WTC11 (cell line): ENCODE measurements around the gene F8A1. TPM values are rescaled to one million over a fixed set of nuclear protein-coding genes. Genes with fewer than 3 reads are reported as not detected.
"Not testable (repeated sequence)": the region's sequence is repeated elsewhere in the genome, so short reads cannot be mapped to it uniquely, and the experiment has no call there.

Source experiments
- ATAC-seq: fragments of 200-7000 bp; cut with Tn5 transposase; 2 replicates; pipeline ENCODE4 v1.10.0; 2021; ENCODE audit warnings: mild to moderate bottlenecking, moderate library complexity
- CTCF ChIA-PET: fragments of 300-600 bp; sonication (Branson Sonifier 250); formaldehyde crosslinking; loops from one replicate; lab custom pipeline; 2021; ENCODE audit warnings: antibody characterized with exemption; lab: Charles Lee
- POLR2A ChIA-PET: fragments of 350-600 bp; sonication (Branson Sonifier 250); formaldehyde crosslinking; loops from one replicate; lab custom pipeline; 2021; ENCODE audit warnings: antibody characterized with exemption; lab: Charles Lee
- DNase-seq: peaks from one replicate; pipeline ENCODE4 v3.0.0; 2021; ENCODE audit warnings: low spot score
- H3K27ac Mint-ChIP-seq: 2 replicates; pipeline ENCODE4 v1.8.0; 2021; ENCODE audit warnings: mixed read lengths
- H3K27me3 Mint-ChIP-seq: 2 replicates; pipeline ENCODE4 v1.8.0; 2021; ENCODE audit warnings: low read depth, mild to moderate bottlenecking, moderate library complexity, mixed read lengths
- H3K36me3 Mint-ChIP-seq: 2 replicates; pipeline ENCODE4 v1.8.0; 2021; ENCODE audit warnings: mixed read lengths
- H3K4me1 Mint-ChIP-seq: 2 replicates; pipeline ENCODE4 v1.8.0; 2022; ENCODE audit warnings: mixed read lengths
- H3K4me3 Mint-ChIP-seq: 2 replicates; pipeline ENCODE4 v1.8.0; 2021; ENCODE audit warnings: mild to moderate bottlenecking, moderate library complexity, mixed read lengths
- H3K9me3 Mint-ChIP-seq: 2 replicates; pipeline ENCODE4 v1.8.0; 2021; ENCODE audit warnings: mixed read lengths
- CREM ChIP-seq: sonication (generic); formaldehyde crosslinking; IDR thresholded peaks from 2 replicates; pipeline ENCODE4 v1.8.1; 2022; ENCODE audit warnings: mild to moderate bottlenecking, missing genetic modification reagents, moderate library complexity
- KAT7 ChIP-seq: sonication (generic); formaldehyde crosslinking; IDR thresholded peaks from 2 replicates; pipeline ENCODE4 v1.8.1; 2023; ENCODE audit warnings: missing genetic modification reagents, mild to moderate bottlenecking, borderline replicate concordance
- MXD4 ChIP-seq: fragments of 250-450 bp; sonication (Bioruptor Pico); IDR thresholded peaks from 2 replicates; pipeline ENCODE4 v1.8.0; 2021; ENCODE audit warnings: mild to moderate bottlenecking, moderate library complexity, borderline replicate concordance
- MYBL2 ChIP-seq: sonication (generic); formaldehyde crosslinking; IDR thresholded peaks from 2 replicates; pipeline ENCODE4 v1.8.1; 2023; ENCODE audit warnings: mild to moderate bottlenecking, moderate library complexity, missing genetic modification reagents
- OVOL2 ChIP-seq: fragments of 250-450 bp; sonication (Bioruptor Pico); IDR thresholded peaks from 2 replicates; pipeline ENCODE4 v1.9.0; 2021; ENCODE audit warnings: mild to moderate bottlenecking, borderline replicate concordance
- SP1 ChIP-seq: sonication (generic); formaldehyde crosslinking; conservative IDR thresholded peaks from 2 replicates; pipeline ENCODE4 v1.8.1; 2022; ENCODE audit warnings: missing genetic modification reagents
- TP53 ChIP-seq: sonication (generic); formaldehyde crosslinking; IDR thresholded peaks from 2 replicates; pipeline ENCODE4 v1.8.1; 2023; ENCODE audit warnings: mild to moderate bottlenecking, missing genetic modification reagents
- ZNF263 ChIP-seq: sonication (generic); formaldehyde crosslinking; IDR thresholded peaks from 2 replicates; pipeline ENCODE4 v1.8.1; 2022; ENCODE audit warnings: low read depth, mild to moderate bottlenecking, moderate library complexity, missing genetic modification reagents
- ZNF317 ChIP-seq: sonication (generic); formaldehyde crosslinking; IDR thresholded peaks from 2 replicates; pipeline ENCODE4 v1.8.1; 2023; ENCODE audit warnings: low read depth, mild to moderate bottlenecking, moderate library complexity, missing genetic modification reagents, borderline replicate concordance
- ZNF416 ChIP-seq: fragments of 250-450 bp; sonication (Bioruptor Pico); IDR thresholded peaks from 2 replicates; pipeline ENCODE4 v1.9.0; 2021; ENCODE audit warnings: mild to moderate bottlenecking, inconsistent platforms
- ZNF423 ChIP-seq: fragments of 250-450 bp; sonication (Bioruptor Pico); IDR thresholded peaks from 2 replicates; pipeline ENCODE4 v2.1.2; 2022; ENCODE audit warnings: mild to moderate bottlenecking, moderate library complexity
- total RNA-seq: library from RNA; stranded (reverse); gene quantifications from 3 replicates; pipeline ENCODE4 v1.2.3, GENCODE V29; 2021
- TF ChIP-seq, protein P1 (sequence below): fragments of 250-450 bp; sonication (Bioruptor Pico); IDR thresholded peaks from 2 replicates; pipeline ENCODE4 v1.8.0; 2021; ENCODE audit warnings: mild to moderate bottlenecking
- TF ChIP-seq, protein P2 (sequence below): sonication (generic); formaldehyde crosslinking; IDR thresholded peaks from 2 replicates; pipeline ENCODE4 v1.8.1; 2022; ENCODE audit warnings: low read depth, missing genetic modification reagents, borderline replicate concordance
- TF ChIP-seq, protein P3 (sequence below): sonication (generic); formaldehyde crosslinking; IDR thresholded peaks from 2 replicates; pipeline ENCODE4 v1.8.1; 2022; ENCODE audit warnings: missing genetic modification reagents, borderline replicate concordance

Gene F8A1
- total RNA-seq, 1 experiment from 2014 or later, result 26.8 TPM

DNA sequence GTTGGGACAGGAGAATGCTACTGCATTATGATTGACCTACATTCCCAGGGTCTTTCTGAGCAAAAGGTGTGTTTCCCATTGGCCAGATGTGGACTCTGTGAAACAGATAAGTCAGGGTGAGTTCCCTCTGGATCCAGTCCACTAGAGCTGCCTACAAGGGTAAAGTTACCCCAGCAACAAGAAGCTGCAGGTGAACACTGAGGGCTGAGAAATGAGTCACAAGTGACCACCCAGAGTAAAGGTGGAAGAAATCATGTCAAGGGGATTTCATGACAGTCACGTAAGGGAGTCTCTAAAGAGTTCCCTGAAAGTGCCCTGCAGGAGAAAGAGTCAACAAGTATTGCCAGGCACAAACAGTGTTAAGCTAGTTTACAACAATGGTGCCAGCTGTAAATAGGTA, 16.3 kb downstream of the F8A1 start:
- DNase-seq, result no peak
- H3K4me3 Mint-ChIP-seq, result no peak overlapping the region
- H3K36me3 Mint-ChIP-seq, result no peaks in the 10 kb centered on the region
- ATAC-seq, result no peak
- no peaks in the 10 kb centered on the region for H3K4me1 Mint-ChIP-seq
- no peak overlapping the region for H3K27ac Mint-ChIP-seq
- no peaks in the 10 kb centered on the region for H3K9me3 Mint-ChIP-seq
- TF ChIP-seq MXD4 (CRISPR knock-in tag), result no peak
- TF ChIP-seq OVOL2 (CRISPR knock-in tag), result no peak
- TF ChIP-seq, protein P1, sequence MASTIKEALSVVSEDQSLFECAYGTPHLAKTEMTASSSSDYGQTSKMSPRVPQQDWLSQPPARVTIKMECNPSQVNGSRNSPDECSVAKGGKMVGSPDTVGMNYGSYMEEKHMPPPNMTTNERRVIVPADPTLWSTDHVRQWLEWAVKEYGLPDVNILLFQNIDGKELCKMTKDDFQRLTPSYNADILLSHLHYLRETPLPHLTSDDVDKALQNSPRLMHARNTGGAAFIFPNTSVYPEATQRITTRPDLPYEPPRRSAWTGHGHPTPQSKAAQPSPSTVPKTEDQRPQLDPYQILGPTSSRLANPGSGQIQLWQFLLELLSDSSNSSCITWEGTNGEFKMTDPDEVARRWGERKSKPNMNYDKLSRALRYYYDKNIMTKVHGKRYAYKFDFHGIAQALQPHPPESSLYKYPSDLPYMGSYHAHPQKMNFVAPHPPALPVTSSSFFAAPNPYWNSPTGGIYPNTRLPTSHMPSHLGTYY (CRISPR knock-in tag), result no peak
- H3K27me3 Mint-ChIP-seq, result peaks cover 8% of the 10 kb centered on the region; the same call in 1 of the 2 replicates
- ChIA-PET POLR2A (no interaction called here), CTCF (interaction anchor here (0.9 kb wide), 1 partner anchor 15 kb away, joined by 4 read pairs; no protein-coding TSS in a partner anchor)

DNA sequence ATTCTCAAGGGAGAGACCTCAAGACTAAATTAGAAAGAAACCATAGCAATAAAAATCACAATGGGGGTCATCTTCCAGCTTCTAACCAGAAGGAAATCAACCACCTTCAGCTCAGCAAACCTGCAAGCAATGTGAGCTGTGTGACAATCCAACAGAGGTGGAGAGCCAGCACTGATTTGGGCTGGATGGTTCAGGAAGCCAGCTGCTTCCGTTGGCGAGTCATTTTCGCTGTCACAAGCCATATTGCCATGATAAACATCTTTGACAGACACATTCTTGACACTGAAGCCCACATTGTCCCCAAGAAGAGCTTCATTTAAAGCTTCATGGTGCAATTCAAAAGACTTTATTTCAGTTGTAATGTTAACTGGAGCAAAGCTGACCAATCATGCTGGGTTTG, 22.7 kb downstream of the F8A1 start:
- ChIA-PET POLR2A (no interaction called here), CTCF (interaction anchor here (1.9 kb wide), 1 partner anchor 9 kb away, joined by 5 read pairs; no protein-coding TSS in a partner anchor)
- H3K27me3 Mint-ChIP-seq, result peaks cover 4% of the 10 kb centered on the region; the same call in 1 of the 2 replicates
- DNase-seq (no peak), ATAC-seq (no peak)
- H3K4me1 Mint-ChIP-seq, result no peaks in the 10 kb centered on the region
- no peak overlapping the region for H3K27ac Mint-ChIP-seq
- H3K9me3 Mint-ChIP-seq, result peaks cover 22% of the 10 kb centered on the region
- H3K4me3 Mint-ChIP-seq, result no peak overlapping the region
- TF ChIP-seq ZNF423, result no peak
- no peak for TF ChIP-seq SP1 (CRISPR knock-in tag)
- no peak for TF ChIP-seq ZNF317 (CRISPR knock-in tag)
- no peak for TF ChIP-seq KAT7
- TF ChIP-seq, protein P2, sequence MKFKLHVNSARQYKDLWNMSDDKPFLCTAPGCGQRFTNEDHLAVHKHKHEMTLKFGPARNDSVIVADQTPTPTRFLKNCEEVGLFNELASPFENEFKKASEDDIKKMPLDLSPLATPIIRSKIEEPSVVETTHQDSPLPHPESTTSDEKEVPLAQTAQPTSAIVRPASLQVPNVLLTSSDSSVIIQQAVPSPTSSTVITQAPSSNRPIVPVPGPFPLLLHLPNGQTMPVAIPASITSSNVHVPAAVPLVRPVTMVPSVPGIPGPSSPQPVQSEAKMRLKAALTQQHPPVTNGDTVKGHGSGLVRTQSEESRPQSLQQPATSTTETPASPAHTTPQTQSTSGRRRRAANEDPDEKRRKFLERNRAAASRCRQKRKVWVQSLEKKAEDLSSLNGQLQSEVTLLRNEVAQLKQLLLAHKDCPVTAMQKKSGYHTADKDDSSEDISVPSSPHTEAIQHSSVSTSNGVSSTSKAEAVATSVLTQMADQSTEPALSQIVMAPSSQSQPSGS, result no peak
- no peak for TF ChIP-seq ZNF416
- no peak for TF ChIP-seq MYBL2 (CRISPR knock-in tag)
- TF ChIP-seq, protein P3, sequence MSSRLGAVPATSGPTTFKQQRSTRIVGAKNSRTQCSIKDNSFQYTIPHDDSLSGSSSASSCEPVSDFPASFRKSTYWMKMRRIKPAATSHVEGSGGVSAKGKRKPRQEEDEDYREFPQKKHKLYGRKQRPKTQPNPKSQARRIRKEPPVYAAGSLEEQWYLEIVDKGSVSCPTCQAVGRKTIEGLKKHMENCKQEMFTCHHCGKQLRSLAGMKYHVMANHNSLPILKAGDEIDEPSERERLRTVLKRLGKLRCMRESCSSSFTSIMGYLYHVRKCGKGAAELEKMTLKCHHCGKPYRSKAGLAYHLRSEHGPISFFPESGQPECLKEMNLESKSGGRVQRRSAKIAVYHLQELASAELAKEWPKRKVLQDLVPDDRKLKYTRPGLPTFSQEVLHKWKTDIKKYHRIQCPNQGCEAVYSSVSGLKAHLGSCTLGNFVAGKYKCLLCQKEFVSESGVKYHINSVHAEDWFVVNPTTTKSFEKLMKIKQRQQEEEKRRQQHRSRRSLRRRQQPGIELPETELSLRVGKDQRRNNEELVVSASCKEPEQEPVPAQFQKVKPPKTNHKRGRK (CRISPR knock-in tag), result no peak
- no peak for TF ChIP-seq ZNF263 (CRISPR knock-in tag)
- TF ChIP-seq TP53 (CRISPR knock-in tag), result no peak
- no peak for TF ChIP-seq CREM
- H3K36me3 Mint-ChIP-seq, result no peaks in the 10 kb centered on the region

DNA sequence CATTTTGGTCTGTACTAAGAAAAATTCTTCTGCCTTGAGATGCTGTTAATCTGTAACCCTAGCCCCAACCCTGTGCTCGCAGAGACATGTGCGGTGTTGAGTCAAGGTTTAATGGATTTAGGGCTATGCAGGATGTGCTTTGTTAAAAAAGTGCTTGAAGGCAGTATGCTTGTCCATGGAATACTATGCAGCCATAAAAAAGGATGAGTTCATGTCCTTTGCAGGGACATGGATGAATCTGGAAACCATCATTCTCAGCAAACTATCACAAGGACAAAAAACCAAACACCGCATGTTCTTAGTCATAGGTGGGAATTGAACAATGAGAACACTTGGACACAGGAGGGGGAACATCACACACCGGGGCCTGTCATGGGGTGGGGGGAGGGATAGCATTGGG, 23.9 kb downstream of the F8A1 start:
- not testable (repeated sequence) for H3K4me3 Mint-ChIP-seq

DNA sequence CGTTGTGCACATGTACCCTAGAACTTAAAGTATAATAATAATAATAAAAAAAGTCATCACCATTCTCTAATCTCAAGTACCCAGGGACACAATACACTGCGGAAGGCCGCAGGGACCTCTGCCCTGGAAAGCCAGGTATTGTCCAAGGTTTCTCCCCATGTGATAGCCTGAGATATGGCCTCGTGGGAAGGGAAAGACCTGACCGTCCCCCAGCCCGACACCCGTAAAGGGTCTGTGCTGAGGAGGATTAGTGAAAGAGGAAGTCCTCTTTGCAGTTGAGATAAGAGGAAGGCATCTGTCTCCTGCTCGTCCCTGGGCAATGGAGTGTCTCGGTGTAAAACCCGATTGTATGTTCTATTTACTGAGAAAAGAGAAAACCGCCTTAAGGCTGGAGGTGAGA, 24.4 kb downstream of the F8A1 start:
- ATAC-seq, H3K4me1 Mint-ChIP-seq, DNase-seq, H3K4me3 Mint-ChIP-seq, H3K27ac Mint-ChIP-seq, H3K27me3 Mint-ChIP-seq, H3K36me3 Mint-ChIP-seq, CTCF ChIA-PET, POLR2A ChIA-PET: not testable (repeated sequence)
- H3K9me3 Mint-ChIP-seq, result peaks cover 29% of the 10 kb centered on the region

More for the DNA sequence above, 23.9 kb downstream of the F8A1 start:
- POLR2A ChIA-PET, H3K4me1 Mint-ChIP-seq, H3K36me3 Mint-ChIP-seq, DNase-seq, ATAC-seq, H3K27me3 Mint-ChIP-seq, H3K27ac Mint-ChIP-seq: not testable (repeated sequence)
- peaks cover 29% of the 10 kb centered on the region for H3K9me3 Mint-ChIP-seq
- CTCF ChIA-PET, result interaction anchor here (1.9 kb wide), 1 partner anchor 8 kb away, joined by 5 read pairs; no protein-coding TSS in a partner anchor
